ENCODE measurements around the gene NLRC5.
"Not testable (repeated sequence)": the region's sequence is repeated elsewhere in the genome, so short reads cannot be mapped to it uniquely, and the experiment has no call there.

Gene NLRC5

GRCh38 chr16:56961386-56961785 lies 28.0 kb upstream of the NLRC5 start:
- DNase-seq: no peak

- DNase-seq: no peak
Measured at GRCh38 chr16:56961851-56962281, 27.5 kb upstream of the NLRC5 start, which contains the start of gene CETP. CETP (plus strand) TSS chr16:56961950; CDS start chr16:56961980, 30 bp downstream.

- DNase-seq: peak; percentile 66
Measured at GRCh38 chr16:56964243-56965148, 24.9 kb upstream of the NLRC5 start.

- DNase-seq: no peak
Measured at GRCh38 chr16:56965149-56966092, 23.9 kb upstream of the NLRC5 start.

- DNase-seq: no peak
Measured at GRCh38 chr16:56966093-56966475, 23.3 kb upstream of the NLRC5 start.

- no peak for DNase-seq
Measured at GRCh38 chr16:56967733-56968132, 21.6 kb upstream of the NLRC5 start.

GRCh38 chr16:56969769-56970168 lies 19.6 kb upstream of the NLRC5 start:
- no peak for DNase-seq

- no peak for DNase-seq
Measured at GRCh38 chr16:56970934-56971767, 18.2 kb upstream of the NLRC5 start.

- no peak for DNase-seq
Measured at GRCh38 chr16:56971768-56972043, 17.7 kb upstream of the NLRC5 start.

- DNase-seq: no peak
Measured at GRCh38 chr16:56972403-56973293, 16.7 kb upstream of the NLRC5 start.

GRCh38 chr16:56973294-56973689 lies 16.1 kb upstream of the NLRC5 start:
- DNase-seq: no peak

GRCh38 chr16:56973899-56974298 lies 15.5 kb upstream of the NLRC5 start:
- not testable (repeated sequence) for DNase-seq

- no peak for DNase-seq
Measured at GRCh38 chr16:56974549-56975300, 14.6 kb upstream of the NLRC5 start.

GRCh38 chr16:56975714-56976113 lies 13.6 kb upstream of the NLRC5 start:
- no peak for DNase-seq

GRCh38 chr16:56977216-56977615 lies 12.1 kb upstream of the NLRC5 start:
- DNase-seq: no peak

- no peak for DNase-seq
Measured at GRCh38 chr16:56977823-56978430, 11.4 kb upstream of the NLRC5 start.

GRCh38 chr16:56980201-56980535 lies 9.2 kb upstream of the NLRC5 start:
- no peak for DNase-seq

- no peak for DNase-seq
Measured at GRCh38 chr16:56980792-56981724, 8.3 kb upstream of the NLRC5 start.

GRCh38 chr16:56981729-56982271 lies 7.6 kb upstream of the NLRC5 start:
- DNase-seq: no peak

Data from activated gamma-delta T cell (primary cell).